ENCODE data around the gene SRGN. TPM values are rescaled to one million over a fixed set of nuclear protein-coding genes. Genes with fewer than 3 reads are reported as not detected.

SRGN gene, protein sequence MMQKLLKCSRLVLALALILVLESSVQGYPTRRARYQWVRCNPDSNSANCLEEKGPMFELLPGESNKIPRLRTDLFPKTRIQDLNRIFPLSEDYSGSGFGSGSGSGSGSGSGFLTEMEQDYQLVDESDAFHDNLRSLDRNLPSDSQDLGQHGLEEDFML
- total RNA-seq = 50.1 and 238 TPM in 2 replicates

DNA sequence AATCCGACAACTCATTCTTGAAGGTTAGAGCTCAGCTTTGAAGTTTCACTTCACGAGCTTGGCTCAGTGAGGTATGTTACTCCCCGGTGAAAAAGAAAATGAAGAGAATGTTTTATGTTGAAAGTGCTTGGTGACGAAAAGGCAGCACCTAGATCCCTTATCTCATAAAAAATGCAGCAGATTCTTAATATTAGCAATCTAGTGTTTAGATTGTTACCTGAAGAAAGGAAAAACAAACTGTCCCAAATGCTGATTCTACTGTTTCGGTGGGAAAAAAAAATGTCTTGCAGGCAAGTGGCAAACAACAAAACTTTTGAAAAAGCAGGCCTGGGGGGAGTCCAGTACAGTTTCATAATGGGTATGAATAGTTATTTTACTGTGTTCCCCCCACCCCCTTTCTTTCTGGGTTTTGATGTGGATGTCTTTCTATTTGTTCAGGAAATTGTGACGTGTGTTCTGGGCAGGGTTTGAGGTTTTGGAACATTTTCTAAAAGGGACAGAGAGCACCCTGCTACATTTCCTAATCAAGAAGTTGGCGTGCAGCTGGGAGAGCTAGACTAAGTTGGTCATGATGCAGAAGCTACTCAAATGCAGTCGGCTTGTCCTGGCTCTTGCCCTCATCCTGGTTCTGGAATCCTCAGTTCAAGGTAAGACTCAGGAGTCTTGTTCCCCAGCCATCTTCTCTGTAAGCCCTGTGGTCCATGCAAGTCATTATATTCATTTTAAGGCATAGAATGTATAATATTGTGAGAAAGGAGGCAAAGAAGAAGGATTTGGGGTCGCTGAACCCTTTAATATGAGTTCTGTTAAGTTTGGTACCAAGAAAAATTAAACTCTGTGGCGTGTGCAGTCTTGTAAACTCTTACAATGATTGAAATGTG, at the start of gene SRGN:
SRGN (plus strand) TSS at position 514 of the 881 bp plus-strand sequence; CDS start at position 569, 55 bp downstream.

DNA sequence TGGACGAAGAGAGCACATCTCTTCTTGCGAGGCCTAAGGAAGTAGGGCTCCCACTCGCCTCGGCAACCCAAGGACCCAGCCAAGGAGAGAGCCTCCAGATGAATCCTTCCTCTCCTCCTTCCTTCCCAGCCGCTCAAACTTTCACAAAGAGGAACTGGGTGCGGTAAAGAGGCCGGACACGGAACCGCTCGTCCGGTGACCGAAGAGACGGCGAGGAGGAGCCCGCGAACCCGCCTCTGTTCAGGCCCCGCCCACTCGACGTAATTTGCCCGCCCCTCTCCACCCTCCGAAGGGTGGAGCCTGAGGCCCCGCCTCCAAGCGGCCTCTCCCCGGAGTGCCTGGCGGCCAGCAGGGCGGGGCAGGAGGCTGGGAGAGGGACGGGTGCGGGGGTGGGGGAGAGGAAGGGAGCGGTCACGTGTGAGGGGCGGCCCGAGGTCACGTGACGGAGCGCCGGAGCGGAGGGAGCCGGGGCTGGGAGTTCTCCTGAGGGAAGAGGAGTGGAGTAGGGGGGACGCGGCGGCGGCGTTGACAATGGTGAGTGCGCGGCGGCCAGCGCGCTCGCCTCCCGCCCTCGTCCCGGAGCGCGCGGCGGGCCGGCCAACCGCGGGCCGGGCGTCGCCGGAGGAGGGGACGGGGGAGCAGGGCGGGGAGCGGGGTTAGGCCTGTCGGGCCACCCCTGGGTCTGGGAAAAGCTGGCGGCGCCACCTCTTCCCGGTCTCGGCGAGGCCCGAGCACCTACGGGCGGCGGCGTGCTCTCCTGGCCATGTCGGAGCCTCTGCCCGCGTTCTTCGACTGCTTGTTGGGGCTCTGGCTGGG, 36.1 kb downstream of the SRGN start, which contains the start of gene VPS26A:
VPS26A (plus strand) TSS at position 432 of the 816 bp plus-strand sequence; CDS start at position 532, 100 bp downstream.

Other genes with a start within 250 kb of the SRGN start
- gene DDX50, start 186.8 kb upstream of the SRGN start, total RNA-seq = 17.1 and 25.6 TPM in 2 replicates
- gene DDX21, start 131.9 kb upstream of the SRGN start, total RNA-seq = 29.9 and 66.2 TPM in 2 replicates
- gene KIFBP, start 99.3 kb upstream of the SRGN start, total RNA-seq = 18.4 and 36.7 TPM in 2 replicates
- 14.7 and 15.3 TPM in 2 replicates for gene VPS26A, start 36.1 kb downstream of the SRGN start, total RNA-seq
- gene SUPV3L1, start 92.1 kb downstream of the SRGN start, total RNA-seq = 19.3 and 19.9 TPM in 2 replicates
- 25.1 and 53.5 TPM in 2 replicates for gene HKDC1, start 132.2 kb downstream of the SRGN start, total RNA-seq
- 62.6 and 71.2 TPM in 2 replicates for gene HK1, start 190.4 kb downstream of the SRGN start, total RNA-seq

Data from mesangial cell (primary cell).